Activated CD8-positive, alpha-beta T cell treated with anti-CD3 and anti-CD28 coated beads for 36 hours (primary cell): ENCODE results near the gene ZNF438. TPM values are rescaled to one million over a fixed set of nuclear protein-coding genes. Genes with fewer than 3 reads are reported as not detected.

Experiments used
- ATAC-seq: fragments of 200-7000 bp; cut with Tn5 transposase; one replicate; pipeline ENCODE4 v1.10.0; 2021; ENCODE audit warnings: mild to moderate bottlenecking, moderate library complexity
- CTCF ChIA-PET: fragments of 350-600 bp; sonication (Branson Sonifier 250); formaldehyde crosslinking; loops from one replicate; lab custom pipeline; 2021; ENCODE audit warnings: antibody characterized with exemption; lab: Charles Lee
- POLR2A ChIA-PET: fragments of 350-600 bp; sonication (Branson Sonifier 250); formaldehyde crosslinking; loops from one replicate; lab custom pipeline; 2021; ENCODE audit warnings: antibody characterized with exemption; lab: Charles Lee
- DNase-seq: peaks from one replicate; pipeline ENCODE4 v3.0.0-alpha.2; 2020
- H3K27ac Mint-ChIP-seq: one replicate; pipeline ENCODE4 v1.8.0; 2021; ENCODE audit warnings: mild to moderate bottlenecking, mixed read lengths
- H3K27me3 Mint-ChIP-seq: one replicate; pipeline ENCODE4 v1.8.0; 2021; ENCODE audit warnings: mixed read lengths
- H3K36me3 Mint-ChIP-seq: one replicate; pipeline ENCODE4 v1.8.0; 2021; ENCODE audit warnings: low read depth, mixed read lengths
- H3K4me1 Mint-ChIP-seq: one replicate; pipeline ENCODE4 v1.8.0; 2021; ENCODE audit warnings: low read depth, mixed read lengths
- H3K4me3 Mint-ChIP-seq: one replicate; pipeline ENCODE4 v1.8.0; 2021; ENCODE audit warnings: mild to moderate bottlenecking, moderate library complexity, mixed read lengths
- H3K9me3 Mint-ChIP-seq: one replicate; pipeline ENCODE4 v1.8.0; 2021; ENCODE audit warnings: mixed read lengths
- intact Hi-C: fragments of 100-400 bp; cut with micrococcal nuclease; formaldehyde crosslinking; loops from one replicate; pipeline ENCODE4 v1.10.0; 2022
- total RNA-seq, 2 experiments: library from RNA; stranded (reverse); gene quantifications; one replicate each; pipeline ENCODE4 v1.2.3, GENCODE V29; 2021
- TF ChIP-seq, protein P1 (sequence below): fragments of 200-600 bp; IDR thresholded peaks from one replicate; pipeline ENCODE4 v1.8.0; 2022; ENCODE audit warnings: antibody characterized with exemption, mild to moderate bottlenecking

ZNF438 gene
- total RNA-seq, 2 experiments from 2014 or later, result 3.0 to 3.9 TPM

DNA sequence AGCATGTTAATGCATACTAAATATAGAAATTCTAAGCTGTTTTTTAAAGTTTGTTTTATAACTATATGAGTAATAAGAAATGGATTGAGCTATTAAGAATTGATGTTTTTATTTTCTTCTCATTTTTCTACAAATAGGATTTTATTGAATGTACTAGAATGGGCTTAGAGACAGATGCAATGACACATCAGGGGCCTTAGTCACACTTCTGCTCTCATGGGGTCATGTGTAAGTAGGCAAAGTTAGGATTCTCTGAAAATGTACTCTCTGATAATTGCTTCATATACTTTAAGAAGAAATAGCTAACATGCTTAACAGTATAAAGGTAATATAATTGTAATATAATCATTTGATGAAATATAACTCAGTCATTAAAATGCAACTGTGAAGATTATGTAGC lies 154.6 kb downstream of the ZNF438 start:
- Mint-ChIP-seq H3K36me3 (no peaks in the 10 kb centered on the region), H3K27me3 (no peaks in the 10 kb centered on the region), H3K27ac (no peak overlapping the region), H3K4me1 (no peaks in the 10 kb centered on the region), H3K4me3 (no peak overlapping the region), H3K9me3 (no peaks in the 10 kb centered on the region)
- ATAC-seq, result no peak
- no peak for DNase-seq
- POLR2A ChIA-PET, result no interaction called here
- CTCF ChIA-PET, result no interaction called here
- TF ChIP-seq, protein P1, sequence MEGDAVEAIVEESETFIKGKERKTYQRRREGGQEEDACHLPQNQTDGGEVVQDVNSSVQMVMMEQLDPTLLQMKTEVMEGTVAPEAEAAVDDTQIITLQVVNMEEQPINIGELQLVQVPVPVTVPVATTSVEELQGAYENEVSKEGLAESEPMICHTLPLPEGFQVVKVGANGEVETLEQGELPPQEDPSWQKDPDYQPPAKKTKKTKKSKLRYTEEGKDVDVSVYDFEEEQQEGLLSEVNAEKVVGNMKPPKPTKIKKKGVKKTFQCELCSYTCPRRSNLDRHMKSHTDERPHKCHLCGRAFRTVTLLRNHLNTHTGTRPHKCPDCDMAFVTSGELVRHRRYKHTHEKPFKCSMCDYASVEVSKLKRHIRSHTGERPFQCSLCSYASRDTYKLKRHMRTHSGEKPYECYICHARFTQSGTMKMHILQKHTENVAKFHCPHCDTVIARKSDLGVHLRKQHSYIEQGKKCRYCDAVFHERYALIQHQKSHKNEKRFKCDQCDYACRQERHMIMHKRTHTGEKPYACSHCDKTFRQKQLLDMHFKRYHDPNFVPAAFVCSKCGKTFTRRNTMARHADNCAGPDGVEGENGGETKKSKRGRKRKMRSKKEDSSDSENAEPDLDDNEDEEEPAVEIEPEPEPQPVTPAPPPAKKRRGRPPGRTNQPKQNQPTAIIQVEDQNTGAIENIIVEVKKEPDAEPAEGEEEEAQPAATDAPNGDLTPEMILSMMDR, result no peak
- intact Hi-C loops, result no loop called here

DNA sequence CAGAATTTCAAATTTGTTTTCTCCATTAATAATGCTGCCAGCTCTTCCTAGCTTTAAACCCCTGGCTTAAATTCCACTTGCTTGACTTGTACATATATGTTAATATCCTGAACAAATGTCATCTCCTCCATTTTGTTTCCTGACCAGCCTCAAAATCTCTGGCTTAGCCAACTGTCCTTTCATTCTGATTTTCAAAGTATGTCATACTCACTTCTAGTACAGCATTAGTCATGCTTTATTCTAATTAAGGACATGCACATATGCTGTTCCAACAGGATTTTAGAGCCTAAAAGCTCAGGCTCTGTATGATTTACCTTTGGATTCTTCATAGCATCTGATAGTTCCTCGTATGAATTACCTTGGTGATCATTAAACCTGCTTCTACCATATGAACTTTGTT lies 158.3 kb downstream of the ZNF438 start:
- DNase-seq, result no peak
- intact Hi-C loops, result no loop called here
- H3K9me3 Mint-ChIP-seq, result no peaks in the 10 kb centered on the region

DNA sequence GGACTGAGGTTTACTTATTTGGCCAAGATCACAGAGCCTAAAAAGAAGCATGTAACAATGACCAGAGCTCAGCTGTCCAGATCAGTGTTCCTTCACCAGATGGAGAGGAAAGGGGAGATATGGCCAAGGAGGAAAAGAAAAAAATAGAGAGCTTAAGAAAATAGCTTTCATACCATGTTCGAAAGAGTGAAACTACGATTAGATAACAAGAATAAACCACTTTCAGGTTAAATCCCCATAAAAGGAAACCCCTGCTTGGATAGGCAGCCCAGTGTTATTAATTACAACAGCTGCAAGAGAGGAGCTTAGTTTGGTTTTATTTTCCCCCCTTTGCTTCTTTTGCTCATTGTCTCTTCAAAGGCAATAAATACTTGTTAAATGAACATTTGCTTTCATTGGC lies 160.8 kb downstream of the ZNF438 start:
- H3K27me3 Mint-ChIP-seq, result no peaks in the 10 kb centered on the region
- no peak for DNase-seq
- H3K36me3 Mint-ChIP-seq, result no peaks in the 10 kb centered on the region
- no peak overlapping the region for H3K4me3 Mint-ChIP-seq
- H3K4me1 Mint-ChIP-seq, result no peaks in the 10 kb centered on the region
- POLR2A ChIA-PET, result no interaction called here
- TF ChIP-seq, protein P1, result no peak
- CTCF ChIA-PET, result interaction anchor here (0.9 to 1.8 kb wide), 3 partner anchors 9 to 213 kb away, joined by 3 to 4 read pairs (median 3); no protein-coding TSS in a partner anchor
- no peak overlapping the region for H3K27ac Mint-ChIP-seq
- no peaks in the 10 kb centered on the region for H3K9me3 Mint-ChIP-seq
- intact Hi-C loops, result no loop called here
- ATAC-seq, result no peak

More for the DNA sequence above, 158.3 kb downstream of the ZNF438 start:
- ChIA-PET CTCF (no interaction called here), POLR2A (no interaction called here)
- no peaks in the 10 kb centered on the region for H3K27me3 Mint-ChIP-seq
- no peak overlapping the region for H3K27ac Mint-ChIP-seq
- H3K36me3 Mint-ChIP-seq, result no peaks in the 10 kb centered on the region
- H3K4me3 Mint-ChIP-seq, result no peak overlapping the region
- ATAC-seq, result no peak
- no peaks in the 10 kb centered on the region for H3K4me1 Mint-ChIP-seq
- TF ChIP-seq, protein P1, result no peak

DNA sequence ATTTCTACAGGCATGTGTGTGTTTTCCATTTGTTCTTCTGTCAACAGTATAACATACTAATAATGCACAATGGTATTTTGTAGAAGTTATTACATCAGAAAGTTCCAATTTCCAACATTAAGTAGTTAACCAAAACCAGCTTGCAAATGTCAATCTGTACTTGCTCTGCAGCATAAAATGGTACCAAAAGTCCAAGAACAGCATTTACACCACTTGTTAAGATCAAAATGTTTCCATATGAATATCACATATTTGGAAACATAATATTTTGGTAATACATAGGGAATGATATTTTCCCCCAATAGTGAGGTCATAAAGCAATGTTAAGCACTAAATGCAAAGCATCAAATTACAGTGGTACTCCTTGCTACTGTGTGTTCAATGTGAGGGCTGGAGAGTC lies 162.1 kb downstream of the ZNF438 start:
- Mint-ChIP-seq H3K4me3 (no peak overlapping the region), H3K9me3 (no peaks in the 10 kb centered on the region), H3K27ac (no peak overlapping the region), H3K27me3 (no peaks in the 10 kb centered on the region), H3K36me3 (no peaks in the 10 kb centered on the region), H3K4me1 (no peaks in the 10 kb centered on the region)
- DNase-seq (no peak), ATAC-seq (no peak)
- TF ChIP-seq, protein P1, result no peak
- CTCF ChIA-PET, result interaction anchor here (1.8 kb wide), 1 partner anchor 12 kb away, joined by 4 read pairs; no protein-coding TSS in a partner anchor
- intact Hi-C loops, result no loop called here
- POLR2A ChIA-PET, result no interaction called here

DNA sequence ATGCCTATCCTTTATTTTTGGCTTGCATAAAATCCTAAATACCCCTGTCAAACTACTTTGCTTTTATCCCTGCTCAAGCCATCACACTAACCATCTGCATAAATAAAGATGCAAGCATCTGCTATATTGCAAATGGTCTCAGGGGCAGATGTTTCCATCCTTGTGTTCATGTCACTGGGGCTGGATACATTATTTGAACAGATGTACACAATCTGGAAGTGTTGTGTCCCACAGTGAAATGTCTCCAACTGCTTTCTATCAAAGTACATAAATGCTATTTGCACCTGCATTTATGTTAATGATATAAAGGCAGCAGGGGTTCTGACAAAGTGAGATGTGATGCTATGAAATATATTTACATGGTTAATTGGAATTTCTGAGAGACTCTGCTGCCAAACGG lies 163.1 kb downstream of the ZNF438 start:
- Mint-ChIP-seq H3K27ac (no peak overlapping the region), H3K27me3 (no peaks in the 10 kb centered on the region), H3K4me3 (no peak overlapping the region), H3K4me1 (no peaks in the 10 kb centered on the region), H3K36me3 (no peaks in the 10 kb centered on the region), H3K9me3 (no peaks in the 10 kb centered on the region)
- POLR2A ChIA-PET, result no interaction called here
- CTCF ChIA-PET, result no interaction called here
- intact Hi-C loops, result no loop called here
- no peak for DNase-seq
- no peak for ATAC-seq
- TF ChIP-seq, protein P1, result no peak
